Activated T-helper 1 cell treated with anti-CD3 and anti-CD28 coated beads, Interleukin-12 subunit alpha, Interleukin-12 subunit beta, Interleukin-2, Interleukin-4 antibody, amounts not matched to agents 30 ng/mL and 10 ng/mL and 1 ng/mL, durations not matched to agents 14 hours and 24 hours and 36 hours (primary cell): Measurements from ENCODE around the gene ASIC4. TPM values are rescaled to one million over a fixed set of nuclear protein-coding genes. Genes with fewer than 3 reads are reported as not detected.

ENCODE experiments used
- DNase-seq: peaks from one replicate; pipeline ENCODE4 v3.0.0; 2021; ENCODE audit warnings: low spot score
- H3K27ac Mint-ChIP-seq: one replicate; pipeline ENCODE4 v1.8.0; 2021; ENCODE audit warnings: mild to moderate bottlenecking, mixed read lengths
- H3K27me3 Mint-ChIP-seq: one replicate; pipeline ENCODE4 v1.8.0; 2022; ENCODE audit warnings: mild to moderate bottlenecking, moderate library complexity, mixed read lengths; ENCODE audit not compliant: insufficient read depth
- H3K36me3 Mint-ChIP-seq: one replicate; pipeline ENCODE4 v1.8.0; 2021; ENCODE audit warnings: low read depth, mixed read lengths
- H3K4me1 Mint-ChIP-seq: one replicate; pipeline ENCODE4 v1.8.0; 2021; ENCODE audit warnings: low read depth, mixed read lengths
- H3K4me3 Mint-ChIP-seq: one replicate; pipeline ENCODE4 v1.8.0; 2021; ENCODE audit warnings: mild to moderate bottlenecking, moderate library complexity, mixed read lengths
- H3K9me3 Mint-ChIP-seq: one replicate; pipeline ENCODE4 v1.8.0; 2021; ENCODE audit warnings: mixed read lengths
- intact Hi-C: fragments of 100-400 bp; cut with micrococcal nuclease; formaldehyde crosslinking; loops from one replicate; pipeline ENCODE4 v1.15.1; 2024
- total RNA-seq: library from RNA; stranded (reverse); gene quantifications from 2 replicates; pipeline ENCODE4 v1.2.3, GENCODE V29; 2022

The ASIC4 gene
- total RNA-seq, 1 donor from 2014 or later = 0.08 TPM

- intact Hi-C loops = loop anchor here (5.0 kb wide), 2 partner anchors 600 to 1210 kb away; no protein-coding TSS in a partner anchor
- H3K27ac Mint-ChIP-seq = no peak overlapping the region
- peaks cover 5% of the 10 kb centered on the region for H3K36me3 Mint-ChIP-seq
- H3K4me3 Mint-ChIP-seq = peak overlapping the region; percentile 76
- peaks cover 35% of the 10 kb centered on the region for H3K4me1 Mint-ChIP-seq
- H3K9me3 Mint-ChIP-seq = no peaks in the 10 kb centered on the region
- no peak for DNase-seq
- H3K27me3 Mint-ChIP-seq = peaks cover 42% of the 10 kb centered on the region
Measured at GRCh38 chr2:219496825-219497494, 17.3 kb upstream of the ASIC4 start.

GRCh38 chr2:219497495-219498279 lies 16.6 kb upstream of the ASIC4 start:
- intact Hi-C loops = loop anchor here (1.0 to 5.0 kb wide), 15 partner anchors 12 to 1210 kb away; partner anchors contain the start of genes ANKZF1, ATG9A, CHPF and DNAJB2
- DNase-seq = peak; percentile 38
- Mint-ChIP-seq H3K9me3 (no peaks in the 10 kb centered on the region), H3K36me3 (peaks cover 5% of the 10 kb centered on the region), H3K27me3 (peaks cover 42% of the 10 kb centered on the region), H3K4me3 (peak overlapping the region; percentile 93), H3K4me1 (peaks cover 36% of the 10 kb centered on the region), H3K27ac (no peak overlapping the region)

- peaks cover 7% of the 10 kb centered on the region for H3K36me3 Mint-ChIP-seq
- H3K27ac Mint-ChIP-seq = peak within 1 kb of the TSS; percentile 91
- intact Hi-C loops = loop anchor here (1.0 to 5.0 kb wide), 15 partner anchors 11 to 1211 kb away; partner anchors contain the start of genes ANKZF1, ATG9A, CHPF and DNAJB2
- peaks cover 36% of the 10 kb centered on the region for H3K4me1 Mint-ChIP-seq
- peak within 1 kb of the TSS; percentile 93 for H3K4me3 Mint-ChIP-seq
- peaks cover 35% of the 10 kb centered on the region for H3K27me3 Mint-ChIP-seq
- no peaks in the 10 kb centered on the region for H3K9me3 Mint-ChIP-seq
- DNase-seq = peak; percentile 94
Measured at GRCh38 chr2:219498280-219499057, 15.8 kb upstream of the ASIC4 start, which contains the start of gene GMPPA. Gene GMPPA, plus strand, starts transcription at chr2:219498891. Its CDS starts 1,085 bp downstream, at chr2:219499976.

GRCh38 chr2:219499058-219499307 lies 15.3 kb upstream of the ASIC4 start:
- Mint-ChIP-seq H3K27me3 (peaks cover 32% of the 10 kb centered on the region), H3K4me1 (peaks cover 36% of the 10 kb centered on the region), H3K36me3 (peaks cover 8% of the 10 kb centered on the region), H3K27ac (peak overlapping the region; percentile 91), H3K9me3 (no peaks in the 10 kb centered on the region), H3K4me3 (peak overlapping the region; percentile 93)
- DNase-seq = no peak
- intact Hi-C loops = loop anchor here (2.0 to 5.0 kb wide), 3 partner anchors 292 to 1212 kb away; partner anchors contain the start of gene ZFAND2B

GRCh38 chr2:219499555-219499954 lies 14.7 kb upstream of the ASIC4 start:
- Mint-ChIP-seq H3K9me3 (no peaks in the 10 kb centered on the region), H3K27me3 (peaks cover 27% of the 10 kb centered on the region), H3K4me1 (peaks cover 36% of the 10 kb centered on the region), H3K4me3 (peak overlapping the region; percentile 93), H3K27ac (peak overlapping the region; percentile 91), H3K36me3 (peaks cover 13% of the 10 kb centered on the region)
- intact Hi-C loops = loop anchor here (2.0 to 5.0 kb wide), 3 partner anchors 293 to 1212 kb away; partner anchors contain the start of gene ZFAND2B
- DNase-seq = no peak

GRCh38 chr2:219500135-219500534 lies 14.1 kb upstream of the ASIC4 start:
- H3K27ac Mint-ChIP-seq = no peak overlapping the region
- peaks cover 36% of the 10 kb centered on the region for H3K4me1 Mint-ChIP-seq
- peaks cover 13% of the 10 kb centered on the region for H3K36me3 Mint-ChIP-seq
- intact Hi-C loops = no loop called here
- peaks cover 22% of the 10 kb centered on the region for H3K27me3 Mint-ChIP-seq
- no peaks in the 10 kb centered on the region for H3K9me3 Mint-ChIP-seq
- H3K4me3 Mint-ChIP-seq = peak overlapping the region; percentile 93
- DNase-seq = no peak

GRCh38 chr2:219501849-219502248 lies 12.4 kb upstream of the ASIC4 start:
- peaks cover 10% of the 10 kb centered on the region for H3K27me3 Mint-ChIP-seq
- peaks cover 17% of the 10 kb centered on the region for H3K36me3 Mint-ChIP-seq
- DNase-seq = no peak
- no peaks in the 10 kb centered on the region for H3K9me3 Mint-ChIP-seq
- intact Hi-C loops = no loop called here
- H3K27ac Mint-ChIP-seq = no peak overlapping the region
- peaks cover 36% of the 10 kb centered on the region for H3K4me1 Mint-ChIP-seq
- H3K4me3 Mint-ChIP-seq = no peak overlapping the region

- intact Hi-C loops = no loop called here
- Mint-ChIP-seq H3K27me3 (peaks cover 5% of the 10 kb centered on the region), H3K27ac (no peak overlapping the region)
Measured at GRCh38 chr2:219502618-219503017, 11.7 kb upstream of the ASIC4 start.

GRCh38 chr2:219505585-219505984 lies 8.7 kb upstream of the ASIC4 start:
- DNase-seq = no peak
- intact Hi-C loops = no loop called here
- H3K27ac Mint-ChIP-seq = no peak overlapping the region
- peaks cover 20% of the 10 kb centered on the region for H3K4me1 Mint-ChIP-seq
- H3K36me3 Mint-ChIP-seq = peaks cover 14% of the 10 kb centered on the region
- H3K9me3 Mint-ChIP-seq = no peaks in the 10 kb centered on the region
- no peak overlapping the region for H3K4me3 Mint-ChIP-seq
- peaks cover 14% of the 10 kb centered on the region for H3K27me3 Mint-ChIP-seq

More at GRCh38 chr2:219502618-219503017, 11.7 kb upstream of the ASIC4 start:
- peaks cover 36% of the 10 kb centered on the region for H3K4me1 Mint-ChIP-seq
- no peak for DNase-seq
- H3K4me3 Mint-ChIP-seq = no peak overlapping the region
- peaks cover 17% of the 10 kb centered on the region for H3K36me3 Mint-ChIP-seq
- H3K9me3 Mint-ChIP-seq = no peaks in the 10 kb centered on the region

GRCh38 chr2:219506153-219506801 lies 8.0 kb upstream of the ASIC4 start:
- Mint-ChIP-seq H3K27ac (no peak overlapping the region), H3K4me1 (peaks cover 18% of the 10 kb centered on the region), H3K4me3 (no peak overlapping the region), H3K27me3 (peaks cover 21% of the 10 kb centered on the region), H3K36me3 (peaks cover 14% of the 10 kb centered on the region), H3K9me3 (no peaks in the 10 kb centered on the region)
- intact Hi-C loops = no loop called here
- no peak for DNase-seq

GRCh38 chr2:219506802-219507526 lies 7.3 kb upstream of the ASIC4 start:
- Mint-ChIP-seq H3K9me3 (no peaks in the 10 kb centered on the region), H3K36me3 (peaks cover 12% of the 10 kb centered on the region), H3K27me3 (peaks cover 26% of the 10 kb centered on the region), H3K4me1 (peaks cover 11% of the 10 kb centered on the region), H3K27ac (no peak overlapping the region), H3K4me3 (no peak overlapping the region)
- intact Hi-C loops = no loop called here
- no peak for DNase-seq
